GM18873 (cell line): ENCODE data around the gene PRPSAP1.

ENCODE experiments used
- ATAC-seq: cut with Tn5 transposase; IDR thresholded peaks from one replicate; pipeline ENCODE4 v1.9.1; 2021; ENCODE audit warnings: mild to moderate bottlenecking, moderate library complexity, moderate number of reproducible peaks; ENCODE audit not compliant: unreplicated experiment, low FRiP score

Gene PRPSAP1

GRCh38 chr17:76281573-76282371, 71.9 kb downstream of the PRPSAP1 start:
- no peak for ATAC-seq

GRCh38 chr17:76280650-76281049, 73.1 kb downstream of the PRPSAP1 start:
- ATAC-seq = no peak

GRCh38 chr17:76279742-76280287, 73.9 kb downstream of the PRPSAP1 start:
- no peak for ATAC-seq

DNA sequence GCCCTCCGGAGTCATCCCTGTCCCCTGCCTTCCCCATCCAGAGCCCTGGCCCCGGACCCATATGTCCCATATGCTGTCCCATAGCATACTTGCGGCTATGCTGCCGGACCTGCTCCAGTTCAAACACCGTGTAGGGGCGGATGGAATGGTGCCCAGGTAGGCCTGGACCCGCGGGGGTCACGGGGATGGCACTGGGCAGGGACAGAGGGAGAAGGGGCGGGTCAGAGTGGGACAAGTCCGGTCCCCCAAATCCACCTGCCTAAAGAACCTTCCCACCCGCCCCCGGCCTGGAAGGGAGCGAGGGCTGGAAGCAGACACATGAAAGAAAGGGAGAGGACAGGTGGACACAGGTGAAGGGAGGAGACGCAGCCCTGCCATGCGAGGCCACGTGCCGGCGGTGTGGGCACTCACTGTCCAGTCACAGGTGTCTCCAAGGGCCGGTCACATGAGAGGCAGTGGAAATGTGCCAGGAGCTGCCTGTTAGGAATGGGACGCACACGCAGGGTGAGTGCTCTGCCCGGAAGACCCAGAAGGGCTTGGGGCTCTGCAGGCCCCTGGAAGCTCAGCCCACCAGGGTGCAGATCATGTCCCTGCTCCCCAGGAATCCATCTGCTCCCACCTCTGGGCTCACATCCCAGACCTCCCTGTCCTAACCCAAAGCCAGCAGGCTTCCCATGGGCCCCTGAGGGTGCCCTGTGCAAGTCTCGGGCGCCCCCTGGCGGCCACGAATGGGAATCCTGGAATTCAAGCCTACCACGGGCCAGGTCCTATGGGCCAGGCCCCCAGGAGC, 74.6 kb downstream of the PRPSAP1 start:
- no peak for ATAC-seq

DNA sequence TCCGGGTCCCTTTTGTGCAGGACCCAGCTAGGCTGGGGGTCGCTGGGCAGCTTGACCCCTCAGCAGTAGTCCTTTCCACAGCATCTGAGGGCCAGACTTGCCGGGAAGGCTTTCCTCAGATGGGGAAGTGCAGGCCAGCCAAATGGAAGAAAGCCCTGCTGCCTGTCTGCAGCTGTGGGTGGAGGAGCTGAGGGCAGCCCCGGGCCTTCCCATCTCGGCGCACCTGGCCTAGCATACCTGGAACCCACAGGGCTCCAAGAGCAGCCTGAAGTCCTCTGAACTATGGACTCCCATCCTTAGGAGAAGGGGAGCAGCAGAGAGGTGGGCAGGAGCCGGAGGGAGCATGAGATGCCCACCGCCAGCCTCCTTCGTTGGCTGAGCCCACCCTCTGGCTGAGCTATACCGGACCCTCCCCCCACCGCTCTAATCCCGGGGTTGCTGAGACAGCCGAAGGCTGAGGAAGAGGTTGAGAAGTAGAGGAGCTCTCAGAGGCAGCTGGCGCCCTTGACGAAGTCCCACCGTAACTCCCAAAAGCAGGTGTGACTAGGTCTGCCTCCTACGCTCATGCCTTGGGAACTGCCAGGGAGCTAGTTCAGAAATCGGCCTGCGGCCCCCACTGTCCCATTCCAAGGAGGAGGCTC, 75.3 kb downstream of the PRPSAP1 start:
- ATAC-seq = no peak

GRCh38 chr17:76277300-76278267, 76.1 kb downstream of the PRPSAP1 start:
- no peak for ATAC-seq

- no peak for ATAC-seq
Measured at GRCh38 chr17:76276461-76277299, 77.0 kb downstream of the PRPSAP1 start.

DNA sequence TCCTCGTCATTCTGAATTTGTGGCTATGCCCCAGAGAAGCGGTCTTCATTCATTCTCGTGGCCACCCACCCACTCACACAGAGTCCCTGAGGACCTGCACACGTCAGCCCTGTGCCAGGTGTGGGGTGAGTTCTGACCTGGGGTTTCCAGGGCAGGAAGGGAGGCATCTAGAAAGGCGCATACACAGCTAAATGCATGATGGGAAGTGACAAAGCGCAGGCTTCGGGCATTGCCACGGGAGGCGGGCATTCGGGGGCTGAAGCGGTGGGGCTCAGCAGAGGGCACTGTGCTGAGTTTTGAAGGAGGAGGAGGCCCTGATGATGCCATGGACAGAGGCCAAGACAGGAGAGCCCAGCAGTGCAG, 77.7 kb downstream of the PRPSAP1 start:
- no peak for ATAC-seq

GRCh38 chr17:76275382-76276068, 78.2 kb downstream of the PRPSAP1 start:
- ATAC-seq = no peak

GRCh38 chr17:76274112-76274956, 79.4 kb downstream of the PRPSAP1 start:
- ATAC-seq = no peak

GRCh38 chr17:76273445-76274111, 80.1 kb downstream of the PRPSAP1 start:
- ATAC-seq = no peak

GRCh38 chr17:76272541-76273444, 80.9 kb downstream of the PRPSAP1 start:
- peak; percentile 1 for ATAC-seq

DNA sequence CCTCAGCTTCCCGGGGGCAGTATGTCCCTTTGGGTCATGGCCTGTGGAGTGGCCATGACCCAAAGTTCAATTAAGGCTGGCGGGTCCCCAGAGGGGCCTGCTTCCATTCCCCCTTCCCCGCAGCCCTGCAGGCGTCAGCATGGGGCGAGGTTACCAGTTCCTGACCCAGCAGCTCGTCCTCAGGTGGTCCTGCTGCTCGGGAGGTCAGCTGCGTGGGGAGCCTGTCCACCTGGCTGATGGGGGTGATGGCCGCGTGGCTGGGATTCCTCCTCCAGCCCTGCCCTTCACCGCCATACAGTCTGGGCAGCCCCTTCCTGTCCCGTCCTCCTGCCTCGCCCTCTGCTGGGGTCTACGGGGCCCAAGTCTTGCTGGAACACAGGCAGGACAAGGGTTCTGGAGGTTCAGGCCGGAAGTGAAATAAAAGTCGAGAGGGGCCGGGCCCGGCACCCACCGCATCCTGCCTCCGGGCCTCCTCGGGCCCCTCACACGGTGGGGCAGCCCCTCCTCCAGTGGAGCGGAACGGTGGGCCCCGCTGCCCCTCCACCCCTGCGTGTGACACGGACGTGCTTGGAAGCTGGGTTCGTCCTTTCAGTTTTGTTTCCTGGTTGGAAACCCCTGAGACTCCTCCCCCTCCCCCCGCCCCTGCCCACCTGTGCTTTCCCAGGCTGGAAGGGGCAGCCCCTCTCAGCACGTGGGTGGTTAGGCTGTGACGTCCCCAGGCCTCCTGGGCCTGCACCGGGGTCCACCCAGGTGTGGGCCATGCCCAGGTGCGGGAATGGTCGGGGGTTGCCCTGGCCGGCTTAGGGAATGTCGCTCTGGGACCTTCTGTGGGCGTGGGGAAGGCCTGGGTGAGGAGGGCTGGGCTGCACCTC, 81.8 kb downstream of the PRPSAP1 start:
- peak; percentile 46 for ATAC-seq

- no peak for ATAC-seq
Measured at GRCh38 chr17:76270770-76271668, 82.7 kb downstream of the PRPSAP1 start.
